Fibroblast of the aortic adventitia (primary cell): ENCODE results near the gene NTRK2. TPM values are rescaled to one million over a fixed set of nuclear protein-coding genes. Genes with fewer than 3 reads are reported as not detected.
"Not testable (repeated sequence)": the region's sequence is repeated elsewhere in the genome, so short reads cannot be mapped to it uniquely, and the experiment has no call there.

Source experiments
- DNase-seq: peaks from one replicate; pipeline ENCODE4 v3.0.0-alpha.2; 2010; ENCODE audit warnings: low read depth
- H3K4me3 ChIP-seq: 2 replicates; pipeline ENCODE4 v1.5.1; 2011; ENCODE audit warnings: low read depth, mild to moderate bottlenecking, control low read depth, low read length, moderate library complexity
- CTCF ChIP-seq: IDR thresholded peaks from 2 replicates; pipeline ENCODE4 v1.5.1; 2011; ENCODE audit warnings: mild to moderate bottlenecking, low read length, control low read depth, inconsistent platforms; ENCODE audit not compliant: insufficient read depth
- total RNA-seq: library from RNA; depleted of rRNA; stranded (reverse); fragments of >200 nt; gene quantifications from 2 replicates; pipeline ENCODE4 v1.2.3, GENCODE V29; 2012; ENCODE audit warnings: low replicate concordance

The NTRK2 gene
- total RNA-seq, 1 donor: 3.3 TPM

DNA sequence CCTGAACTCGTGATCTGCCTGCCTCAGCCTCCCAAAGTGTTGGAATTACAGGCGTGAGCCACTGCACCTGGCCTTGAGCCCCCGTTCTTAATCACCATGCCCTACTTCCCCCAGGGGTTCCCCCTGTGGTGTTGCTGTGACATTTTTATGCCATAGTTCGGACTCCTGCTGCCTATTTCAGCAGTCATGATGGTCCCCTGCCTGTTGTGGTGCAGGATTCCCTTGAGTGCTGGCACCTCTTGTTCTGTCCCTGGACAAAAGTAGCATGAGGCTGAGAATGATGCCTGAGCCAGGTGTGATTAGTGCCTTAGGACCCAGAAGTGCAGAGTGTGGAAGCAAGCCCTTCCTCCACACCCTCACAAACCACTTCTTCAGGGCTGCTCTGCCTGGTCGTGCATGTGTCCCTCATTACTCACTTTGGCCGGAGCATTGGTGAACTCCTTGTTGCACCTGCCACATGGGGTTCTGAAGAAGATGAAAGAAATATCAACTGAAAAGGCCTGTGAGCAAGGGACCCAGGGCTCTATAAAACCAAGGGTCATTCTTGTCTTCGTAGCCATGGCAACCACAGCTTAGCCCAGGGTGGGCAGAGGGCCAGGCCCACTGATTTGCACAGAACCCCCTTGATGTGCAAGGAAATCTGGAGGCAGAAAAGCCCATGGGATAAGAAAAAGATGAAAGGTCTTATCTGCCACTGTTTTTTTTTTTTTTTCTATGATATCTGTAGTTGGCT lies 228.0 kb downstream of the NTRK2 start:
- TF ChIP-seq CTCF: no peak
- DNase-seq: no peak
- H3K4me3 ChIP-seq: no peak overlapping the region

DNA sequence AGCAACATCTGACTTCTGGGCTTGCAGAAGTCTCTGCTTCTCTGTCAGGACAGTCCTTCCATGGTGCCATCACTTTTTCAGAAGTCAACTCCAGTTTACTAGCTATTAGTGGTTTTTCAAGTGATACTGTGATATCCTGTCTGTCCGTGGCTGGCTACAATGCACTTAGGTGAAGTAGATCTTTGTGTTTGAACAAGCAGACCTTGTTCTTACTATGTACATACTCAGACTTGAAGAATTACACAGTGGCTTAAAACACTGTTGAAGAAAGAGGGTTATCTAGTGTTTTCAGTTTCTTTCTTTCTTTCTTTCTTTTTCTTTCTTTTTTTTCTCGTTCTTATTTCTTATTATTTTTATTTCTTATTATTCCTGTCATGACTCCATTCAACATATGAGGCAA lies 228.7 kb downstream of the NTRK2 start:
- no peak overlapping the region for H3K4me3 ChIP-seq
- no peak for DNase-seq
- TF ChIP-seq CTCF: no peak

DNA sequence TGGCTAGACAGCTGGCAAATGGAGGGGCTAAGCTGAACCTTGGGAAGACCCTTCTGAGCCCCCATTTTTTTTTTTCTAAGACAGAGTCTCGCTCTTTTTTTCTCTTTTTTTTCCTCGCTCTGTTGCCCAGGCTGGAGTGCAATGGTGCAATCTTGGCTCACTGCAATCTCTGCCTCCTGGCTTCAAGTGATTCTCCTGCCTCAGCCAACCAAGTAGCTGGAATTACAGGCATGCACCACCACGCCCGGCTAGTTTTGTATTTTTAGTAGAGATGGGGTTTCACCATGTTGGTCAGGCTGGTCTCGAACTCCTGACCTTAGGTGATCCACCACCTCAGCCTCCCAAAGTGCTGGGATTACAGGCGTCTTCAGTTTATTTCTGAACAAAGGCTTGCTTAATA lies 229.1 kb downstream of the NTRK2 start:
- H3K4me3 ChIP-seq, DNase-seq: not testable (repeated sequence)

DNA sequence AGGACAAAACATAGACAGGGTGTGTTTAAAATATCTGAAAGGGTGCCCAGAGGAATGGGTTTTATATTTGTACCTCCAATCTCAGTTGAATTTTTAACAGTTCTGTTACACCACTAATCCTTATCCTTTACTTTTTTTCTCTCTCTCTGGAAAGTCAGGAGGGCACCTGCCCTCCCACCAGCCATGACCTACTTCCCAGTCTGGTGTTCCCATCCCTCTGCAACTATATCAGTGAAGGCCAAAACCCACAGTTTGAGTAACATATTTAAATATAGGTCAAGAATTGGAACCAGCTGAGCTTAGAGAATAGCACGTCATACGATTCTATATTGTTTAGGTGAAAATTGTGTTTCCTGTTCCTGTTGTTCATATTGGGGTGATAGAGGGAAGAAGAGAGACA lies 229.8 kb downstream of the NTRK2 start:
- no peak for DNase-seq
- TF ChIP-seq CTCF: no peak

DNA sequence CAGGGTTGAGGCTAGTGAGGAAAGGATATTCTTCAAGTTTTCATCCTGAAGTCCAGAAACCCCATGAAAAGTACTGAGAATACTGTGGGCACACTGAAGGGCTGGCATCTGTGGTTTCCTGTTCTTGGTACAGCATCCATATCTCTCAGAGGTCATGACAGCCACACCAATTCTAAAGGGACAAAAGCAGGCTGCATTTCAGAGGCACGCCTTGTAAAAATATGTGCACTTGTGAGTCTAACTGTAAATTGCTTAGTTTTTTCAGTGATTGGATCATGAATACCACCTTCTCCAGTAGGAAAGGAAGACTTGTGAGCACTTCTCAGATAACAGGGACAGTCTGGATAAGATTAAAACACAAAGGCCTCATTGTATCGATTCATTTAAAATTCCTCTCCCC lies 230.9 kb downstream of the NTRK2 start:
- DNase-seq: no peak
- no peak overlapping the region for H3K4me3 ChIP-seq
- no peak for TF ChIP-seq CTCF

More for the DNA sequence above, 229.8 kb downstream of the NTRK2 start:
- no peak overlapping the region for H3K4me3 ChIP-seq

DNA sequence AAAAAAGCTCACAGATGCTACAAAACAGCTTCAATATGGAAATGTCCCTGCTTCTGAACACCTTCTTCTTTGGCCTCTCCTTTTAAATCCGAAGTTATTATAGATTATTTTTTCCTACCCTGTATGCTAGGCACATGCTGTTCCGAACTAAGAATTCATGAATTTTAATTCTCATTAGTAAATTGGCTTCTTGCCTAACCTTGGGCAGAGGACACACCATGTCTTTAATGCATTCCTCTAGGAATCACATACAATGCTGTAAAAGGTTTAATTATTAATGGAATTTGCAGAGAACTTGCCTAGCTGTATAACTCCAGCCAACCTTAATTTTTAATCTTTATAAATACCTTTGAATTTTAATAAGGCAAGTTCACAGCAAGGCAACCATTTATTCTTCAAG lies 234.4 kb downstream of the NTRK2 start:
- DNase-seq: no peak
- H3K4me3 ChIP-seq: no peak overlapping the region
- TF ChIP-seq CTCF: no peak

DNA sequence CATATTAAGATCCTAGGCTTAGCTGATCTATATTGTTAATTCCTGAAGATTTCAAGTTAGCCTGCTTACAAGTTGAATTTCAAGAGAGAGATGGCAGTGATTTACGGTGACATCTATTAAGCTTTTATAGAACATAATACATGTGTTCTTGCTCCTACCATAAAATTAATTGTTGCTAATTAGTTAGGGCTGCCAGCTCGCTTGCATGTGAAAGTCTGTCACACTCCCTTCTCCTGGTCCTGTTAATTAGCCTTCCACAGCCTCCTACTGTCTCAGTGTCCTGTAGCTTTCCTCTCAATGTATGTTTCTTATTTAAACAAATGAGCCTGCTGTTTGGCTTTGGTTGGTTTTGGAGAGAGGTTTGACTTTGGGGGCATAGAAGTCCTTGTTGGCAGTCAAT lies 247.2 kb downstream of the NTRK2 start:
- no peak for TF ChIP-seq CTCF
- no peak overlapping the region for H3K4me3 ChIP-seq
- DNase-seq: no peak
